Activated T-helper 2 cell treated with anti-CD3 and anti-CD28 coated beads, Interferon-gamma antibody, Interleukin-2, Interleukin-4, amounts not matched to agents 10 μg/mL and 5 μg/mL and 100 μg/mL, durations not matched to agents 14 hours and 24 hours and 36 hours (primary cell): ENCODE data around the gene PARD3B. TPM values are rescaled to one million over a fixed set of nuclear protein-coding genes. Genes with fewer than 3 reads are reported as not detected.
A peak's percentile ranks its signal among the peaks of the same experiment; 100 is the strongest.

ENCODE experiments used
- DNase-seq: peaks from one replicate; pipeline ENCODE4 v3.0.0; 2021; ENCODE audit warnings: low spot score
- H3K27ac Mint-ChIP-seq: one replicate; pipeline ENCODE4 v1.8.0; 2021; ENCODE audit warnings: mixed read lengths
- H3K27me3 Mint-ChIP-seq: one replicate; pipeline ENCODE4 v1.8.0; 2021; ENCODE audit warnings: low read depth, mixed read lengths
- H3K36me3 Mint-ChIP-seq: one replicate; pipeline ENCODE4 v1.8.0; 2021; ENCODE audit warnings: low read depth, mixed read lengths
- H3K4me1 Mint-ChIP-seq: one replicate; pipeline ENCODE4 v1.8.0; 2021; ENCODE audit warnings: low read depth, mixed read lengths
- H3K4me3 Mint-ChIP-seq: one replicate; pipeline ENCODE4 v1.8.0; 2021; ENCODE audit warnings: low read depth, mild to moderate bottlenecking, moderate library complexity, mixed read lengths
- H3K9me3 Mint-ChIP-seq: one replicate; pipeline ENCODE4 v1.8.0; 2021; ENCODE audit warnings: mixed read lengths
- intact Hi-C: fragments of 100-400 bp; cut with micrococcal nuclease; formaldehyde crosslinking; loops from one replicate; pipeline ENCODE4 v1.15.1; 2023
- total RNA-seq: library from RNA; stranded (reverse); gene quantifications from 2 replicates; pipeline ENCODE4 v1.2.3, GENCODE V29; 2022

Gene PARD3B
- total RNA-seq, 1 donor from 2014 or later, result 0.39 TPM

- no peak for DNase-seq
- no peak overlapping the region for H3K4me3 Mint-ChIP-seq
- intact Hi-C loops, result no loop called here
- peaks cover 3% of the 10 kb centered on the region for H3K36me3 Mint-ChIP-seq
- H3K4me1 Mint-ChIP-seq, result peaks cover 42% of the 10 kb centered on the region
- peaks cover 2% of the 10 kb centered on the region for H3K27me3 Mint-ChIP-seq
- peak overlapping the region; percentile 48 for H3K27ac Mint-ChIP-seq
- no peaks in the 10 kb centered on the region for H3K9me3 Mint-ChIP-seq
These were observed 1095.4 kb downstream of the PARD3B start for GRCh38 chr2:205640716-205641115.

GRCh38 chr2:205642599-205643356 lies 1097.5 kb downstream of the PARD3B start:
- H3K27ac Mint-ChIP-seq, result no peak overlapping the region
- DNase-seq, result no peak
- H3K4me3 Mint-ChIP-seq, result no peak overlapping the region
- peaks cover 3% of the 10 kb centered on the region for H3K36me3 Mint-ChIP-seq
- intact Hi-C loops, result no loop called here
- no peaks in the 10 kb centered on the region for H3K9me3 Mint-ChIP-seq
- H3K27me3 Mint-ChIP-seq, result peaks cover 4% of the 10 kb centered on the region
- H3K4me1 Mint-ChIP-seq, result peaks cover 30% of the 10 kb centered on the region

GRCh38 chr2:205643391-205643885 lies 1098.2 kb downstream of the PARD3B start:
- peaks cover 4% of the 10 kb centered on the region for H3K27me3 Mint-ChIP-seq
- no peak overlapping the region for H3K27ac Mint-ChIP-seq
- H3K9me3 Mint-ChIP-seq, result no peaks in the 10 kb centered on the region
- peaks cover 26% of the 10 kb centered on the region for H3K4me1 Mint-ChIP-seq
- no peak overlapping the region for H3K4me3 Mint-ChIP-seq
- DNase-seq, result no peak
- intact Hi-C loops, result no loop called here
- peaks cover 3% of the 10 kb centered on the region for H3K36me3 Mint-ChIP-seq

GRCh38 chr2:205644018-205644417 lies 1098.7 kb downstream of the PARD3B start:
- H3K4me3 Mint-ChIP-seq, result no peak overlapping the region
- peaks cover 3% of the 10 kb centered on the region for H3K36me3 Mint-ChIP-seq
- intact Hi-C loops, result no loop called here
- no peak overlapping the region for H3K27ac Mint-ChIP-seq
- peaks cover 26% of the 10 kb centered on the region for H3K4me1 Mint-ChIP-seq
- peaks cover 4% of the 10 kb centered on the region for H3K27me3 Mint-ChIP-seq
- DNase-seq, result no peak
- H3K9me3 Mint-ChIP-seq, result no peaks in the 10 kb centered on the region

GRCh38 chr2:205646680-205647079 lies 1101.4 kb downstream of the PARD3B start:
- DNase-seq, result no peak
- Mint-ChIP-seq H3K36me3 (no peaks in the 10 kb centered on the region), H3K4me1 (peaks cover 17% of the 10 kb centered on the region), H3K27ac (no peak overlapping the region), H3K9me3 (no peaks in the 10 kb centered on the region), H3K4me3 (no peak overlapping the region), H3K27me3 (peaks cover 4% of the 10 kb centered on the region)
- intact Hi-C loops, result no loop called here

- H3K9me3 Mint-ChIP-seq, result no peaks in the 10 kb centered on the region
- H3K36me3 Mint-ChIP-seq, result no peaks in the 10 kb centered on the region
- intact Hi-C loops, result no loop called here
- no peak for DNase-seq
- H3K4me1 Mint-ChIP-seq, result peaks cover 10% of the 10 kb centered on the region
- H3K4me3 Mint-ChIP-seq, result no peak overlapping the region
- no peak overlapping the region for H3K27ac Mint-ChIP-seq
- H3K27me3 Mint-ChIP-seq, result peaks cover 2% of the 10 kb centered on the region
These were observed 1105.2 kb downstream of the PARD3B start for GRCh38 chr2:205650450-205650849.

- H3K36me3 Mint-ChIP-seq, result no peaks in the 10 kb centered on the region
- intact Hi-C loops, result no loop called here
- H3K4me1 Mint-ChIP-seq, result peaks cover 12% of the 10 kb centered on the region
- no peak overlapping the region for H3K27ac Mint-ChIP-seq
- H3K9me3 Mint-ChIP-seq, result no peaks in the 10 kb centered on the region
- H3K27me3 Mint-ChIP-seq, result peaks cover 2% of the 10 kb centered on the region
- no peak for DNase-seq
- no peak overlapping the region for H3K4me3 Mint-ChIP-seq
These were observed 1105.7 kb downstream of the PARD3B start for GRCh38 chr2:205650931-205651330.

GRCh38 chr2:205651719-205652118 lies 1106.4 kb downstream of the PARD3B start:
- Mint-ChIP-seq H3K27ac (no peak overlapping the region), H3K4me3 (no peak overlapping the region), H3K27me3 (no peaks in the 10 kb centered on the region), H3K36me3 (no peaks in the 10 kb centered on the region), H3K9me3 (no peaks in the 10 kb centered on the region), H3K4me1 (peaks cover 11% of the 10 kb centered on the region)
- intact Hi-C loops, result no loop called here
- no peak for DNase-seq

GRCh38 chr2:205654878-205655605 lies 1109.8 kb downstream of the PARD3B start:
- peaks cover 24% of the 10 kb centered on the region for H3K4me1 Mint-ChIP-seq
- H3K27ac Mint-ChIP-seq, result peak overlapping the region; percentile 18
- H3K9me3 Mint-ChIP-seq, result no peaks in the 10 kb centered on the region
- no peaks in the 10 kb centered on the region for H3K27me3 Mint-ChIP-seq
- no peak overlapping the region for H3K4me3 Mint-ChIP-seq
- no peak for DNase-seq
- H3K36me3 Mint-ChIP-seq, result no peaks in the 10 kb centered on the region
- intact Hi-C loops, result no loop called here

GRCh38 chr2:205655779-205656456 lies 1110.6 kb downstream of the PARD3B start:
- Mint-ChIP-seq H3K9me3 (no peaks in the 10 kb centered on the region), H3K4me1 (peaks cover 33% of the 10 kb centered on the region), H3K27ac (peak overlapping the region; percentile 18), H3K4me3 (no peak overlapping the region), H3K36me3 (no peaks in the 10 kb centered on the region), H3K27me3 (no peaks in the 10 kb centered on the region)
- no peak for DNase-seq
- intact Hi-C loops, result no loop called here

GRCh38 chr2:205656461-205656860 lies 1111.2 kb downstream of the PARD3B start:
- Mint-ChIP-seq H3K9me3 (no peaks in the 10 kb centered on the region), H3K4me3 (no peak overlapping the region), H3K4me1 (peaks cover 38% of the 10 kb centered on the region), H3K27ac (no peak overlapping the region), H3K36me3 (no peaks in the 10 kb centered on the region), H3K27me3 (no peaks in the 10 kb centered on the region)
- no peak for DNase-seq
- intact Hi-C loops, result no loop called here

- no peaks in the 10 kb centered on the region for H3K9me3 Mint-ChIP-seq
- H3K36me3 Mint-ChIP-seq, result no peaks in the 10 kb centered on the region
- no peak overlapping the region for H3K4me3 Mint-ChIP-seq
- no peaks in the 10 kb centered on the region for H3K27me3 Mint-ChIP-seq
- DNase-seq, result no peak
- H3K27ac Mint-ChIP-seq, result no peak overlapping the region
- H3K4me1 Mint-ChIP-seq, result peaks cover 41% of the 10 kb centered on the region
- intact Hi-C loops, result no loop called here
These were observed 1111.7 kb downstream of the PARD3B start for GRCh38 chr2:205656941-205657340.

GRCh38 chr2:205657579-205657978 lies 1112.3 kb downstream of the PARD3B start:
- H3K27me3 Mint-ChIP-seq, result no peaks in the 10 kb centered on the region
- intact Hi-C loops, result no loop called here
- H3K27ac Mint-ChIP-seq, result no peak overlapping the region
- H3K4me1 Mint-ChIP-seq, result peaks cover 47% of the 10 kb centered on the region
- H3K36me3 Mint-ChIP-seq, result no peaks in the 10 kb centered on the region
- no peaks in the 10 kb centered on the region for H3K9me3 Mint-ChIP-seq
- H3K4me3 Mint-ChIP-seq, result no peak overlapping the region
- DNase-seq, result no peak
